H1 (cell line): ENCODE measurements around the gene PPFIBP2. TPM values are rescaled to one million over a fixed set of nuclear protein-coding genes. Genes with fewer than 3 reads are reported as not detected.

Source experiments
- ATF3 ChIP-seq: IDR thresholded peaks from 2 replicates; pipeline ENCODE4 v1.6.1; 2011; ENCODE audit warnings: low read depth, mild to moderate bottlenecking, low read length; ENCODE audit not compliant: insufficient read depth
- KDM1A ChIP-seq: fragments of 200-600, 300-600 bp; sonication (generic); IDR thresholded peaks from 2 replicates; pipeline ENCODE4 v1.7.1; 2016; ENCODE audit warnings: mild to moderate bottlenecking, low read length, borderline replicate concordance
- MAX ChIP-seq: IDR thresholded peaks from 2 replicates; pipeline ENCODE4 v1.6.1; 2012; ENCODE audit warnings: inconsistent platforms
- TBP ChIP-seq: IDR thresholded peaks from 2 replicates; pipeline ENCODE4 v1.6.1; 2011; ENCODE audit warnings: low read depth, low read length, improper control_type of control experiment
- polyA plus RNA-seq, 7 experiments: library from polyadenylated mRNA; depleted of rRNA in 3 of 7; stranded (reverse) in 5 of 7; unstranded in 2 of 7; fragments of >200 nt in 5 of 7; fragments of 200-250 nt in 2 of 7; gene quantifications; 1 replicate in 5 of 7; 2 replicates in 1 of 7; 4 replicates in 1 of 7; pipeline versions ENCODE4 v1.2.1 to v1.2.3, GENCODE V29; 2011 to 2013; ENCODE audit warnings: missing spikeins in 2 of 7, mixed read lengths in 2 of 7
- total RNA-seq: library from RNA; stranded (reverse); fragmentation: NEBNext Ultra II Directional; extraction: Animal tissue kit (Norgen Biotek cat#: 25700); gene quantifications from 2 replicates; pipeline ENCODE4 v1.2.1, GENCODE V29; 2021

Gene PPFIBP2
- total and polyA plus RNA-seq, 2 of the 8 experiments (the other 6 are each of a cell fraction or from before 2014, with no cell fraction given): 5.5 to 9.8 TPM

- TF ChIP-seq TBP (no peak), ATF3 (no peak), MAX (no peak), KDM1A (no peak)
Measured at GRCh38 chr11:7467652-7468051, 46.1 kb upstream of the PPFIBP2 start (continued).
